ENCODE results near the gene CRYBA4. TPM values are rescaled to one million over a fixed set of nuclear protein-coding genes. Genes with fewer than 3 reads are reported as not detected.

The CRYBA4 gene
- total RNA-seq, 1 experiment from 2014 or later, result not detected

- Mint-ChIP-seq H3K27ac (ENCODE audit: low read depth, unreplicated experiment) (no peak overlapping the region), H3K36me3 (ENCODE audit: insufficient read depth, unreplicated experiment) (no peaks in the 10 kb centered on the region), H3K4me3 (ENCODE audit: unreplicated experiment) (no peak overlapping the region), H3K4me1 (ENCODE audit: insufficient read depth, unreplicated experiment) (peaks cover 6% of the 10 kb centered on the region), H3K27me3 (ENCODE audit: insufficient read depth, unreplicated experiment) (peaks cover 73% of the 10 kb centered on the region), H3K9me3 (ENCODE audit: unreplicated experiment) (no peaks in the 10 kb centered on the region)
- no peak for TF ChIP-seq CTCF (IDR thresholded peaks at IDR 0.05; ENCODE audit: unreplicated experiment)
- ChIA-PET POLR2A (interaction anchor here (0.6 kb wide), 1 partner anchor 162 kb away, joined by 4 read pairs; no protein-coding TSS in a partner anchor), CTCF (no interaction called here)
- no peak for DNase-seq (ENCODE audit: unreplicated experiment)
- BruUV-seq (replicated peaks), result no TSS peak
- intact Hi-C loops (cut with micrococcal nuclease), result no loop called here
Observed at GRCh38 chr22:26648528-26649388, 27.0 kb downstream of the CRYBA4 start.

- no peaks in the 10 kb centered on the region for H3K36me3 Mint-ChIP-seq (ENCODE audit: insufficient read depth, unreplicated experiment)
- no peak for TF ChIP-seq CTCF (IDR thresholded peaks at IDR 0.05; ENCODE audit: unreplicated experiment)
- ChIA-PET CTCF (interaction anchor here (0.7 kb wide), 1 partner anchor 16 kb away, joined by 3 read pairs; no protein-coding TSS in a partner anchor), POLR2A (no interaction called here)
- no peak for DNase-seq (ENCODE audit: unreplicated experiment)
- H3K9me3 Mint-ChIP-seq (ENCODE audit: unreplicated experiment), result no peaks in the 10 kb centered on the region
- no peak overlapping the region for H3K4me3 Mint-ChIP-seq (ENCODE audit: unreplicated experiment)
- peaks cover 6% of the 10 kb centered on the region for H3K4me1 Mint-ChIP-seq (ENCODE audit: insufficient read depth, unreplicated experiment)
- no TSS peak for BruUV-seq (replicated peaks)
- H3K27me3 Mint-ChIP-seq (ENCODE audit: insufficient read depth, unreplicated experiment), result peaks cover 82% of the 10 kb centered on the region
- no peak overlapping the region for H3K27ac Mint-ChIP-seq (ENCODE audit: low read depth, unreplicated experiment)
- intact Hi-C loops (cut with micrococcal nuclease), result no loop called here
Observed at GRCh38 chr22:26650722-26651421, 29.1 kb downstream of the CRYBA4 start.

GRCh38 chr22:26651815-26652214 lies 30.1 kb downstream of the CRYBA4 start:
- Mint-ChIP-seq H3K36me3 (ENCODE audit: insufficient read depth, unreplicated experiment) (no peaks in the 10 kb centered on the region), H3K4me3 (ENCODE audit: unreplicated experiment) (no peak overlapping the region), H3K9me3 (ENCODE audit: unreplicated experiment) (no peaks in the 10 kb centered on the region), H3K27ac (ENCODE audit: low read depth, unreplicated experiment) (no peak overlapping the region), H3K4me1 (ENCODE audit: insufficient read depth, unreplicated experiment) (no peaks in the 10 kb centered on the region), H3K27me3 (ENCODE audit: insufficient read depth, unreplicated experiment) (peaks cover 75% of the 10 kb centered on the region)
- intact Hi-C loops (cut with micrococcal nuclease), result no loop called here
- CTCF ChIA-PET, result interaction anchor here (1.0 kb wide), 1 partner anchor 13 kb away, joined by 5 read pairs; no protein-coding TSS in a partner anchor
- no peak for TF ChIP-seq CTCF (IDR thresholded peaks at IDR 0.05; ENCODE audit: unreplicated experiment)
- no peak for DNase-seq (ENCODE audit: unreplicated experiment)
- POLR2A ChIA-PET, result no interaction called here
- BruUV-seq (replicated peaks), result no TSS peak

Measured in MCF 10A (cell line).